Fibroblast of the aortic adventitia (primary cell): ENCODE data around the gene ROR1. TPM values are rescaled to one million over a fixed set of nuclear protein-coding genes. Genes with fewer than 3 reads are reported as not detected.

Experiments used
- DNase-seq: peaks from one replicate; pipeline ENCODE4 v3.0.0-alpha.2; 2010; ENCODE audit warnings: low read depth
- H3K4me3 ChIP-seq: 2 replicates; pipeline ENCODE4 v1.5.1; 2011; ENCODE audit warnings: low read depth, mild to moderate bottlenecking, control low read depth, low read length, moderate library complexity
- total RNA-seq: library from RNA; depleted of rRNA; stranded (reverse); fragments of >200 nt; gene quantifications from 2 replicates; pipeline ENCODE4 v1.2.3, GENCODE V29; 2012; ENCODE audit warnings: low replicate concordance
- TF ChIP-seq, protein P1 (sequence below): IDR thresholded peaks from 2 replicates; pipeline ENCODE4 v1.5.1; 2011; ENCODE audit warnings: mild to moderate bottlenecking, low read length, control low read depth, inconsistent platforms; ENCODE audit not compliant: insufficient read depth

ROR1 gene
- total RNA-seq, 1 donor = 18.8 TPM

- no peak overlapping the region for H3K4me3 ChIP-seq
- DNase-seq = no peak
- TF ChIP-seq, protein P1, sequence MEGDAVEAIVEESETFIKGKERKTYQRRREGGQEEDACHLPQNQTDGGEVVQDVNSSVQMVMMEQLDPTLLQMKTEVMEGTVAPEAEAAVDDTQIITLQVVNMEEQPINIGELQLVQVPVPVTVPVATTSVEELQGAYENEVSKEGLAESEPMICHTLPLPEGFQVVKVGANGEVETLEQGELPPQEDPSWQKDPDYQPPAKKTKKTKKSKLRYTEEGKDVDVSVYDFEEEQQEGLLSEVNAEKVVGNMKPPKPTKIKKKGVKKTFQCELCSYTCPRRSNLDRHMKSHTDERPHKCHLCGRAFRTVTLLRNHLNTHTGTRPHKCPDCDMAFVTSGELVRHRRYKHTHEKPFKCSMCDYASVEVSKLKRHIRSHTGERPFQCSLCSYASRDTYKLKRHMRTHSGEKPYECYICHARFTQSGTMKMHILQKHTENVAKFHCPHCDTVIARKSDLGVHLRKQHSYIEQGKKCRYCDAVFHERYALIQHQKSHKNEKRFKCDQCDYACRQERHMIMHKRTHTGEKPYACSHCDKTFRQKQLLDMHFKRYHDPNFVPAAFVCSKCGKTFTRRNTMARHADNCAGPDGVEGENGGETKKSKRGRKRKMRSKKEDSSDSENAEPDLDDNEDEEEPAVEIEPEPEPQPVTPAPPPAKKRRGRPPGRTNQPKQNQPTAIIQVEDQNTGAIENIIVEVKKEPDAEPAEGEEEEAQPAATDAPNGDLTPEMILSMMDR = no peak
Observed at GRCh38 chr1:64194168-64195080, 420.6 kb downstream of the ROR1 start.

DNA sequence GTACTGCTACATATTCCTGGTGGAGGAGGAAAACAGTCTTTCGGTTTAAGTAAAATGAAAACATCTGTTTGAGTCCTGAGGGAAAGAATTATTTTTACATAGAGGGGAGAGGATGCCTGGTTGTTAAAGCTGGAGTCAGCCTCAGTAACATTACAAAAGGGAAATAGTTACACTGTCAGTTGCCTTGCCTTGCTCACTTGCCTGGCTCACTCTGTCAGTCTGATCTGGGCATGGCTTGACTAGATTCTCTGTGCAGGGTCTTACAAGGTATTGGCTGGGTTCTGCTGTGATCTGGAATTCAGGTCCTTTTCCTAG lies 421.2 kb downstream of the ROR1 start:
- no peak overlapping the region for H3K4me3 ChIP-seq
- TF ChIP-seq, protein P1 = no peak
- DNase-seq = peak; percentile 44

- TF ChIP-seq, protein P1 = no peak
- no peak for DNase-seq
- H3K4me3 ChIP-seq = no peak overlapping the region
Observed at GRCh38 chr1:64196074-64196870, 422.5 kb downstream of the ROR1 start.

- no peak for DNase-seq
- TF ChIP-seq, protein P1 = no peak
- H3K4me3 ChIP-seq = no peak overlapping the region
Observed at GRCh38 chr1:64197076-64197475, 423.3 kb downstream of the ROR1 start.

DNA sequence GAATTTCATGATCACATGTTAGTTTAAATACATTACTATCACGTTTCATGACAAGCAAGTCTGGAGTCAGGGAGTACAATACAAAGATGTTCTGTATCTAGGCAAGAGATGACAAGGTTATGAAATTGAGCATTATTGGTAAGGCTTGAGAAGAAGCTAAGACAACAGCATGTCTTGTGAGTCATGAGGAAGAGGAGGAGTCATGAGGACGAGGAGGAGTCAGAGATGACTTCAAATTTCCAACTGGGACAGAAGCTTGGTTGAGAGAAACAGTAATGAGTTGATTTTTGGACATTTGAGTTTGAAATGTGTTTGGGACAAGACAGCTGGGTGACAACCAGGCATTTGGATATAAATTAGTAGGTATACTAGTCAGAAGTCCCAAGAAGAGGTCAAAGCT lies 425.3 kb downstream of the ROR1 start:
- TF ChIP-seq, protein P1 = no peak
- H3K4me3 ChIP-seq = no peak overlapping the region
- DNase-seq = no peak

GRCh38 chr1:64200064-64200463 lies 426.2 kb downstream of the ROR1 start:
- DNase-seq = no peak
- TF ChIP-seq, protein P1 = no peak
- no peak overlapping the region for H3K4me3 ChIP-seq
